HL-60/S4 treated with phorbol 12-myristate 13-acetate at 8.2 ng/mL for 4 days and 3 days (cell line): ENCODE results near the gene AMTN.
"Not testable (repeated sequence)": the region's sequence is repeated elsewhere in the genome, so short reads cannot be mapped to it uniquely, and the experiment has no call there.

Source experiments
- in situ Hi-C: fragments of 300-500 bp; cut with MboI; formaldehyde crosslinking; loops from 2 replicates; pipeline ENCODE4 v1.15.0; 2022; ENCODE audit warnings: low sequenced_read_pairs

The AMTN gene, protein sequence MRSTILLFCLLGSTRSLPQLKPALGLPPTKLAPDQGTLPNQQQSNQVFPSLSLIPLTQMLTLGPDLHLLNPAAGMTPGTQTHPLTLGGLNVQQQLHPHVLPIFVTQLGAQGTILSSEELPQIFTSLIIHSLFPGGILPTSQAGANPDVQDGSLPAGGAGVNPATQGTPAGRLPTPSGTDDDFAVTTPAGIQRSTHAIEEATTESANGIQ

DNA sequence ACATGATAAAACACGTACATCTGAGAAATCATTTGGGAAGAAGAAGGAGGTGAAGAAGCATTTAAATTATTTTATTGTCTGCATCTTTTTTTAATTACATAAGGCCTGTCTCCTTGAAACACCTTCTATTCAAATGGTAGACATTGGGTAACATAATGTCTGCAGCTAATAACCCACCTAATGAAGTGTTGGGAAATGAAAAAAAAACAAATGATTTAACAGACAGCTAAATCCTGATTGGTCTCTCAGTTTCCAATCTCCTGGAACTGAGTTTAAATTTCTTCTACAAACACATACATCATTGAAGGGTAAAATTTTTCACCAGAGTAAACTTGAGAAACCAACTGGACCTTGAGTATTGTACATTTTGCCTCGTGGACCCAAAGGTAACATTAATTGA lies at the start of gene AMTN:
Gene AMTN (plus strand): TSS at position 301 of the 400 bp plus-strand sequence. CDS start 209 bp downstream, outside the sequence.
- in situ Hi-C loops: no loop called here

DNA sequence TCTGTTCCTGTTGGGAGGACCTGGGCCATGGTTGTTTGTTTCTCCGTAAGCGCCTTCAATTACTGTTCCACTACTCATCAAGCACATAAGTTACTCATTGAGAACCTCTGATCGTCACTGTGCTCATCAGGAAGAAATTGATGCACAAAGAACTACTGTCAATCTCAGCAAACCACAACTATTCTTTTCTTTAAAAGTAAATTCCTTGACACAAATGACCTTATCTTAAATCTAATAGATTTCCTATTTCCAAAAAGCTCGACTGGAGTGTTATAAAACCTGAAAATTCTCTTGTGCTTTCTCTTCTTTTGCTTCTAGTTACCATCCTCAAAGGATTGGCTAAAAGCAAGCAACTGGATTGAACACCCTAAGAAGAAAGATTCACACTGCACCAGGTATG lies 46.5 kb upstream of the AMTN start, which contains the start of gene MUC7:
Gene MUC7 (plus strand): TSS at position 301 of the 400 bp plus-strand sequence. CDS start 1,825 bp downstream, outside the sequence.
- in situ Hi-C loops: no loop called here

DNA sequence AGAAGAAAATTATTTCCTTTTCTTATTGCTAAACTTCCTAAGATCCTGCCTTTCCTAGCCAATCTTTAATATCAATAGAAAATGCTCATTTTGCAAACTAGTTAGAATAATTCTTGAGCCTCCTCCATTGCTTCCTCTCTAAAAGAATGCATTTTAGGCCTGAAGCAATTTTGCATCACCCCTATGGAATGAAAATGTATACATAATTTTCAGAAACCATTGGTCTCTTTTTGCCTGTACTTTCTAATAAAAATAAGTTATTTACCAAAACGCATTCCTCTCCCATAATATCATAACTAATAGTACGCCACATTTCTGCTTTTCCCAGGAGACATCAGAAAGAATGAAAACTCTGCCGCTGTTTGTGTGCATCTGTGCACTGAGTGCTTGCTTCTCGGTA lies 44.7 kb upstream of the AMTN start:
- in situ Hi-C loops: no loop called here

DNA sequence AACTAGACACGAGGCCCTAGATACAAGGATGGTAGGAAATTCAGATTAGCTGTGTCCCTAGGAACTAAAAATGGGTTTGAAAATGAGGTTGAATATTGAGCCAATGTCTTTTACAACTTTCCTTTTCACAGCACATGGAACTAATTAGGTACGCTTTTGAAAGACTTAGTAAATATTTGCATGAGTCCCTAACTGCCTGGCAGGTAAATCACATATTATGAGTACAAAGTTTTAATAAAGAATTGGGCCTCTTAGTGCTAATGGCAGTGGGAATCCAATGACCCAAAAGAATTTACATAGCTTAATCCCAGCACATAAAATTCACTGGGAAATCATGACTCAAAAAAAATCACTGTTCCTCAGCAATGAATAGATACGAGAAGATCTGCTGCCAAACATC lies 29.6 kb upstream of the AMTN start:
- in situ Hi-C loops: no loop called here

DNA sequence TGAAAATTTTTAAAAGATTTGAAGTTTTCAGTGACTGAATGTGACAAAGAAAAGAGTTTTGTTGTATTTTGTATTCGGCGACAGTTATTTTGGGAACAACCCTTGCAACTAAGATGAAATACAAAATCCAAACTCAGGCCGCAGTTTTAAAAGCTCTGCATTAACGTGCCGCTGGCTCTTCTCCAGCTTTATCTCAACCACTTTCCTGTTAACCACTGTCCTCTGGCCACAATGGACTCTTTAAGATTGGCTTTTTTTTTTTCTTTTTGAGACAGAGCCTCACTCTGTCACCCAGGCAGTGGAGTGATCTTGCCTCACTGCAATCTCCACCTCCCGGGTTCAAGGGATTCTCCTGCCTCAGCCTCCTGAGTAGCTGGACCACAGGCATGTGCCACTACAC lies 22.1 kb upstream of the AMTN start:
- in situ Hi-C loops: no loop called here

DNA sequence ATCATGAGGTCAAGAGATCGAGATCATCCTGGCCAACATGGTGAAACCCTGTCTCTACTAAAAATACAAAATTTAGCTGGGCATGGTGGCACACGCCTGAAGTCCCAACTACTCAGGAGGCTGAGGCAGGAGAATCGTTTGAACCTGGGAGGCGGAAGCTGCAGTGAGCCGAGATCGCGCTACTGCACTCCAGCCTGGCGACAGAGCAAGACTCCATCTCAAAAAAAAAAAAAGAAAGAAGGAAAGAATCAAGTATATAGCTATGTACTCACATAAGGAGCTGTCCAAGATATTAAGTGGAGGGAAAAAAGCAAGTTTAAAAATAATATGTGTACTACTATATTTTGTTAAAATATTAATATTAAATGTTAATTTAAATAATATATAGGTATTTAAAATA lies 16.5 kb upstream of the AMTN start:
- in situ Hi-C loops: not testable (repeated sequence)

DNA sequence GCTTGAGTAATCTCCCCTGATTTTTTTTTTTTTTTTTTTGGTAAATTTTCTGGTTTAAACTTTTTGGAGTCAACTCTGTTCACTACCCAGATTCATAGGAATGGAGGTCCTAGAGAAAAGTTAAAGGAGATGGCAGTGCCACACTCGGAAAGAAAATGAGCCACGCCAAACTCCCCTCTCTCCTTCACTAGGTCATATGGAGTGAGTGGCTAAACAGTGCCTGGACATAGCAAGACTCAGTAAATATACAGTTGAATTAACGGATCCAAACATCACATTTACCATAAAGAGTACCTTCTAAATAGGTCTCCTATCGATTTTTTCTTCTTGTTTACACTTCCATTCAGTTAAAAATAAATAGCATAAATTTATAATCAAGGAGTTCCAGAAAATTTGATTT lies 13.6 kb upstream of the AMTN start:
- in situ Hi-C loops: no loop called here

DNA sequence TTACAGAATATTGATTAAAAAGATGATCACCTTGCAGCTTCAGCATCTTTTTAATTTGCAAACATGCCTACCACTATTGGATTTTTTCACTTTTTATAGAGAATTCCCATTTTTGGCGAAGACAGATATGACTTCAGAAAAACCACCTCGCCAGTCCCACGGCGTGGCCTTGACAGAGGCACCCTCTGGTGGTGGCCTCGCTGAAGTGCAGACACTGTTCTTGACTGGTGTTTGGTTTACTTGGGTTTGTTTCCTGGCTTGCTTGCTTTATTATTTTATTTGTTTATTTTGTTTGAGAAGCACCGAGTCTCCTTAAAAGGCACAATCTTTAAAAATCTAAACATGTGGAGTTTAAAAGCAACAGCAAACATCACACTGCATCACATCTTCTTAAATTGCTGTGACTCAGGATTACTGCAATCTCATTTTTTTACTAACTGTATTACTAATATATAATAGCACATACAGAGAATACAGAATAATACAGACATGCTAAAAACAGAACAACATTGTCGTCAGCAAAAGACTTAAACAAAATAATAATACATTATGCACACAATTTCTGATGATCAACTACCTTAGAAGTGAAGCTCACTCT lies 13.1 kb upstream of the AMTN start:
- in situ Hi-C loops: no loop called here

DNA sequence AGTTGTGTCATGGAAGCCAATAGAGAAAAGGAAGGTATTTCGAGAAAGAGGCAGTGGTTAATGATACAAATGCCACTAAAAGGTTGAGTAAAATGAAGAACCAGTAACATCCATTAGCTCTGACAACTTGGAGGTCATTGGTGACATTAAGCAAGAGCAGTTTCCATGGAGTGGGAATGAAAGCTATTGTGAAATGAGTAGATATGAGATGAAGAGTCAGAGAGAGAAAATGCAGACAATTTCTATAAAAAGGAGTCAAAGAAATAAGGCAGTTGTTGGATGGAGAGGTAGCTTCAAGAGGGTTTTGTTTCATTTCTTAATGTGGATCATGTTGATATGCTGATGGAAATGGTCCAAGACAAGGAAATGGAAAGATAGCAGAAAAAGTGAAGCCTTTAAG lies 9.6 kb upstream of the AMTN start:
- in situ Hi-C loops: no loop called here

DNA sequence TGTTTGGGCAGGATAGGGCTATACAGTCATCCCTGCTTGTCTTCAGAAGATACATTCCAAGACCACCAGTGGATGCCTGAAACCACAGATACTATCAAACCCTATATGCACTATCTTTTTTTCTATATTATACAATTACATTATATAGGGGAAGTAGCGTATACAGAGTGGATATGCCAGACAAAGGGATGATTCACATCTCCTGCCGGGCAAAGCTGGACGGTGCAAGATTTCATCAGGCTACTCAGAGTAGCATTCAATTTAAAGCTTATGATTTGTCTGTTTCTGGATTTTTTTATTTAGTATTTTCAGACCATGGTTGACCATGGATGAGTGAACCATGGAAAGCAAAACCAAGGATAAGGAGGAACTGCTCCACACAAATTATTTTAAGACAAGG lies 7.0 kb upstream of the AMTN start:
- in situ Hi-C loops: no loop called here

DNA sequence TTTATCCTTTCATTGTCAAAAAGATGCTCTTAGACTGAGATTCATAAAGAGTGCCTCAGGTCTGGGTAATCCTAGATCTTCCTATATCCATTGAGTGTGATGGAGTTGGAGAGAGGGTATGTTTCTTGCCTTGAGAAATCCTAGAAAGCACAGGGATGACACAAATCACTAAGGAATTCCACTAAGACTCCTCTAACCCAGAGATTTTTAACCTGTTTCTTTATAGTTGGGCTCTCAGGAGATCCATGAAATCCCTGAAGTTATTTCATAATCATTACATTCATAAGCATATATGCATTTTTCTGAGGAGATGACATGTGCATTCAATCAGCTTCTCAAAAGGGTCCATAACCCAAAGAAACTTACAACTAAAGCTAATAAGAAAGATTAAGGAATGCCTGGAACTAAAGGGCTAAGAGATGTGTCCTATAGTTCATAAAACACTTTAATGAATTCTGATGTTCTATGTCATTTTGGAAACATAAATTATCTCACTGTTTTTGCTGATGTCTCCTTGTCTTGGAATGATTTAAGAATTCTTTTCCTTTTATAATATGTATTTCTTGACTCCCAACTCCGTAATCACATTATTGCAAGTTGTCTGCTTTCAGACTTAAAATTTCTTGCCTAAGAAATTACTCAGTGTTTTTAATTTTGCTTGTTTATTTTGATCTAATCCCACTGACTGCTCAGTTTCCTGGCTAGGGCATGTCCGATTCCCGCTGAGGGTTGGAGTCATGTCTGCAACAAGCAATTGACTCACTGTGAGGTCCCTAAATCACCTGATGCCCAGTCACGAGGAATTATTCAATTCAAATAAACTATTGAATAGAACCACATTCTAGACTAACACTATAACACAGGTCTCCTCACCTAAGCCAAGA lies 2.8 kb upstream of the AMTN start:
- in situ Hi-C loops: no loop called here

DNA sequence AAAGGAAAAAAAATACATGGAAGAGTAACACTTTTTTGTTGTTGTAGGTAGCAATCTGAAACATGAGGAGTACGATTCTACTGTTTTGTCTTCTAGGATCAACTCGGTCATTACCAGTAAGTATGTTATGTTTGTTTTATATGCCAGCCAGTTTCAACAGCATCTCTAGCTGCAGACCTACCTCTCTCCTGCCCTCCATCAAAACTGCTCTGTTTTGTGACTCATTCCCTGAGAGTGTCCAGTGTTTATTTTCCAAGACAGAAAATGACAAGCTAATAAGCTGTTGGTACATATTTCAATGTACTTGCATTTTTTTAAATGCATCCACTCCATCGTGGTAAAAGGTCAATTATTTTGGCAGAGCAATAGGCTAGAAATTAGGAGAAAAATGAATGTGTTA lies 347 bp downstream of the AMTN start:
- in situ Hi-C loops: no loop called here

DNA sequence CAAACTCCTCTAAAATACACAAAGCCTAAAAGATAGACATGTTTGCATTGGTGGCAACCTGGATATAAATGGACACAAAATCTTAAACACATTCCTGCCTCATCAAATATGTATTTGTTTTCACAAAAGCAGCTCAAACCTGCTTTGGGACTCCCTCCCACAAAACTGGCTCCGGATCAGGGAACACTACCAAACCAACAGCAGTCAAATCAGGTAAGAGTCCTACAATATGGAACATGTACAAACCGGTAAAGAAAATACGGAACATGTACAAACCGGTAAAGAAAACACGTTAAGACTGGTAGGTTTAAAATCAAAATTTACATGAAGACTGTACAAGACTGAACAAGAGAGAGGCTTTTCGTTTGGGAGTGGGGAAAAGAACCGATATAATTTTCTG lies 4.3 kb downstream of the AMTN start:
- in situ Hi-C loops: no loop called here

DNA sequence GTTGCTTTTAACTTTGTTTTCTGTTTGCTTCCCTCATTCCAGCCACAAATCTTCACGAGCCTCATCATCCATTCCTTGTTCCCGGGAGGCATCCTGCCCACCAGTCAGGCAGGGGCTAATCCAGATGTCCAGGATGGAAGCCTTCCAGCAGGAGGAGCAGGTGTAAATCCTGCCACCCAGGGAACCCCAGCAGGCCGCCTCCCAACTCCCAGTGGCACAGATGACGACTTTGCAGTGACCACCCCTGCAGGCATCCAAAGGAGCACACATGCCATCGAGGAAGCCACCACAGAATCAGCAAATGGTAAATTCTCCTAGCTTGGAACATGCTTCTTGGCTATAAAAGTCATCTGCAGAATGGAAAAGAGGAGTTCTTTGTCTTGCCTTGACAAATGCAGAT lies 12.6 kb downstream of the AMTN start:
- in situ Hi-C loops: no loop called here

DNA sequence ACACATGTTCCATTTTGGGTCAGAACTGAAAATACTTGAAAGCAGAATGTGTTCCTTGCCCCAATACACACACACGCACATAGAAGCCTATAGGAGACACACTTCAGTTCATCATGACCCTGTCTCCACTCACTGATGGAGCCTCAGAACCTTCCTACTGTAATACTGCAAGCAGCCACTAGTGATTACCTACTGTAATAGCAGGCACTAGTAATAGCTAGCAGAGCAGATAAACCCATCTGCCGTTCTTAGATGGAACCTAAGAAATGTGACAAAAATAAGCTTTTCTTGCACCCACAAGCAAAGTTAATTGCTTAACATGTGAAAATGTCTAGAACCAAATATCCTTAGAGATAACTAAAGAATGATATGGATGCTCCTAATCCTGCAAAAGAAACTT lies 13.6 kb downstream of the AMTN start:
- in situ Hi-C loops: no loop called here

DNA sequence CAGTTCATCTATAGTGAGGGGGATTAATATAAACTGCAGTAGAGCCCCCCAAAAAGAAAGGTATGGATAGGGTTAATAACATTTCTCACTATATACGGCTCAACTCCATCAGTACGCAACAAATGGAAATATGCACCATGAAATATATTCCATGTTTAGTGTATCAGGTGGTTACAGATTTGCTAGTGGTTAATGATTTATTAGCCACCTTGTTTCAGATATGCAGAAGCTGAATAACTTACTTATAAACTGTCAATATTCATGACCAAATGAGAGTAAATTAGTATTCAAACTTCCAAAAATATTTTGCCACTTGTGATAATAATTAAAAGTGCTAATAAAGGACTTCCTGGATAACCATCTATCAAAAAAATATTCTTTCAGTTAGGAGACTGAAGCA lies 14.8 kb downstream of the AMTN start:
- in situ Hi-C loops: no loop called here

DNA sequence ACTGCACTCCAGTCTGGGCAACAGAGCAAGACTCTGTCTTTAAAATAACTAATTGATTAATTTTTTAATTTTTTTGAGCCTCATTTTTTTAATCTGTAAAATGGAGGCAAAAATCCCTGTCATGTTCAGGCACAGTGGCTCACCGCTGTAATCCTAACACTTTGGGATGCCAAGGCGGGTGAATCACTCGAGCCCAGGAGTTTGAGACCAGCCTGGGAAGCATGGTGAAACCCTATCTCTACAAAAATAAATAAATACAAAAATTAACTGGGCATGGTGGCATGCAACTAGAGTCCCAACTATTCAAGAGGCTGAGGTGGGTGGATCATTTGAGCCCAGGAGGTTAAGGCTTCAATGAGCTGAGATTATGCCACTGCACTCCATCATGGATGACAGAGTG lies 15.4 kb downstream of the AMTN start:
- in situ Hi-C loops: no loop called here

DNA sequence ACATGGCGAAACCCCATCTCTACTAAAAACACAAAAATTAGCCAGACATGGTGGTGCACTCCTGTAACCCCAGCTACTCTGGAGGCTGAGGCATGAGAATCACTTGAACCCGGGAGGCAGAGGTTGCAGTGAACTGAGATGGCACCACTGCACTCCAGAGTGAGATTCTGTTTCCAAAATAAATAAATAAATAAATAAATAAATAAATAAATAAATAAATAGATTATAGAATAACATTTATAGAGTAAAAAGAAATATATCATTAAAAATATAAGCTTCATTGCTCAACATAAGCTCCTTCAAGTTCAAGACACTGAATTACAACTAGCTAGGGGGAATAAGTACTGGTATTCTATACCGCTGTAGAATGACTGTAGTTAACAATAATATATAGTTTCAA lies 16.5 kb downstream of the AMTN start:
- in situ Hi-C loops: not testable (repeated sequence)

DNA sequence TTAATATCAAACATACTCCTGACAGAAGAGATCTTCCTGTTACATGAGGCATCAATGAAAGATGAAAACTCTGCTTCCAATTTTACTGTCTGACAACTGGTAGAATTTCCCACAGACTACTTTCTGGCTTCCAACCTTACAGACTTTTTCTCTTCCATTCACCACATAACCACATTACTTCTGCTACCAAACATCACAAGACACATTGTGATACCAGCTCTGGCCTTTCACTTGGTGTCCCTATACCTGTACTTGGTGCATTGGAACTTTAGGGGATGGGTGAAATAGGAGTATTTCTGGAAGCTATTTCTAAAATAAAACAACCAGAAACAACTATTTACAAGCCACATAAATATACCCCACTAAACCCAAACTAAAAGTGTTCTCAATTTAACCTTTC lies 20.5 kb downstream of the AMTN start:
- in situ Hi-C loops: no loop called here

DNA sequence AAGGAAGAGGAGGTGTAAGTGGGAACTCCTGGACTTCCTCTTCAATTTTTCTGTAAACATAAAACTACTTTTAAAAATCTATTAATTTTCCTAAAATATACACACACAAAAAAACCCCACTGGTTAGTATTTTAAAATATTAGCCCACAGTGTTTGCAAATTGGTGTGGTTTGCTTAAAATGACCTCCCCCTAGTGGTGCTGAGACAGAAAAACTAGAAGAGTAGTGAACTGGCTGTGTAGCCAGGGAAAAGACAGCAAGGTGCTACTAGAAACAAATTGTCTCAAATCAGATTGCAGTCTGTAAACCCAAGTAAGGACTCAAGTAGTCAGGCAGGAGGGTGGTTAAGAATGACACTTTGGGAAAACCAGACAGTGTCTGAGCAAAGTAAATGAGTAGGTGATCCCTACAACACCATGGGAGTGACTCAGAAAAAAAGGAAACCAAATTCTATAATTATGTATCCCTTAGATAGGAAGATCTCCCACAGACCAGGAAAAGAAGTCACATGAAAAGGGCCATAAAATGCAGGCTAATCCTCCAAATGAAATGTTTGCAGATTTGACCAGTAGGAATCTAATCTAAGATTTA lies 26.0 kb downstream of the AMTN start:
- in situ Hi-C loops: no loop called here

DNA sequence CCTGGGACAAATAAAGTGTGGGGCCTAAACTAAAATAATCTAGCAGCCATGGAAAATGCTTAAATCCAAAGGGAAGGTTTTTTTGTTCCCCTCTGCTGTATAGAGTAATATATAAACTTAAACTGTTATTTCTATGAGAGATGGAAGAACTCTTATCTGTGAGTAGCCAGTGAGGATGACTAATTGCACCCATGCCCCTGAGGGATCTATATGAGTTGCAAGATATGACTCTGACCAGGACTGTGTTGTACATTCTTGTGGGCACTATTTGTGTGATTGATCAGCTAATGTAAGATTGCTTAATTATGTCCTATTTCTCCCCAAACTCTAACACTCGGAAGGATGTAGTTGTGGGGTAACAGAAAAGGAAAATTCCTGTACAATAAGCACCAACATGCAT lies 38.5 kb downstream of the AMTN start:
- in situ Hi-C loops: no loop called here
